HepG2 (cell line): ENCODE data around the gene PSMD5. TPM values are rescaled to one million over a fixed set of nuclear protein-coding genes. Genes with fewer than 3 reads are reported as not detected.

Source experiments
- AGO2 ChIP-seq: fragments of 200-400 bp; formaldehyde crosslinking; optimal IDR thresholded peaks from 2 replicates; pipeline ENCODE3; 2017; ENCODE audit warnings: mild to moderate bottlenecking, low read depth, low read length, moderate library complexity
- ELF4 ChIP-seq: sonication (generic); formaldehyde crosslinking; IDR thresholded peaks from 2 replicates; pipeline ENCODE4 v1.5.0; 2020; ENCODE audit warnings: missing genetic modification reagents, mild to moderate bottlenecking, moderate library complexity, borderline replicate concordance
- HCFC1 ChIP-seq: fragments of 150-350 bp; IDR thresholded peaks from 2 replicates; pipeline ENCODE4 v1.6.1; 2014; ENCODE audit warnings: low read depth, low read length
- HNF4G ChIP-seq, 2 experiments: sonication (generic) in 1 of 2; formaldehyde crosslinking in 1 of 2; IDR thresholded peaks; 2 replicates each; pipeline versions ENCODE4 v1.4.0 to v1.6.1; 2011 to 2020; ENCODE audit warnings: borderline replicate concordance in 2 of 2, low read depth in 2 of 2, mild to moderate bottlenecking in 2 of 2, low read length in 1 of 2, missing genetic modification reagents in 1 of 2, moderate library complexity in 1 of 2
- IKZF1 ChIP-seq: fragments of 450-650 bp; IDR thresholded peaks from 2 replicates; pipeline ENCODE4 v1.7.1; 2016
- KMT2B ChIP-seq: IDR thresholded peaks from 2 replicates; pipeline ENCODE4 v1.6.1; 2016; ENCODE audit warnings: missing genetic modification reagents, missing compliant biosample characterization
- MLXIP ChIP-seq: sonication (generic); formaldehyde crosslinking; IDR thresholded peaks from 2 replicates; pipeline ENCODE4 v1.9.0; 2021; ENCODE audit warnings: missing genetic modification reagents, borderline replicate concordance
- NR2F2 ChIP-seq: IDR thresholded peaks from 2 replicates; pipeline ENCODE4 v1.6.1; 2012; ENCODE audit warnings: low read depth, inconsistent platforms, borderline replicate concordance
- PAX8 ChIP-seq: sonication (generic); formaldehyde crosslinking; IDR thresholded peaks from 2 replicates; pipeline ENCODE4 v1.8.0; 2022; ENCODE audit warnings: mild to moderate bottlenecking, missing genetic modification reagents, borderline replicate concordance
- PRPF4 ChIP-seq: fragments of 200-400 bp; formaldehyde crosslinking; IDR thresholded peaks from 2 replicates; pipeline ENCODE4 v1.6.1; 2016; ENCODE audit warnings: low read length, low read depth; ENCODE audit not compliant: poor library complexity, severe bottlenecking
- SAP130 ChIP-seq: IDR thresholded peaks from 2 replicates; pipeline ENCODE4 v1.6.1; 2016; ENCODE audit warnings: low read depth
- SIN3A ChIP-seq: IDR thresholded peaks from 2 replicates; pipeline ENCODE4 v1.6.1; 2011; ENCODE audit warnings: low read depth, mild to moderate bottlenecking, control low read depth, low read length, borderline replicate concordance
- TBX3 ChIP-seq: fragments of 450-650 bp; IDR thresholded peaks from 2 replicates; pipeline ENCODE4 v1.6.1; 2017; ENCODE audit warnings: antibody characterized with exemption, mild to moderate bottlenecking, inconsistent platforms, borderline replicate concordance
- THYN1 ChIP-seq: sonication (generic); formaldehyde crosslinking; IDR thresholded peaks from 2 replicates; pipeline ENCODE4 v1.8.1; 2023; ENCODE audit warnings: low read depth, mild to moderate bottlenecking, moderate library complexity, missing genetic modification reagents, borderline replicate concordance
- ZBTB7A ChIP-seq: sonication (generic); formaldehyde crosslinking; IDR thresholded peaks from 2 replicates; pipeline ENCODE4 v1.8.0; 2022; ENCODE audit warnings: mild to moderate bottlenecking, missing genetic modification reagents
- ZNF329 ChIP-seq: sonication (generic); formaldehyde crosslinking; IDR thresholded peaks from 2 replicates; pipeline ENCODE4 v1.9.0; 2021; ENCODE audit warnings: low read depth, mild to moderate bottlenecking, missing genetic modification reagents
- ZNF362 ChIP-seq: sonication (generic); formaldehyde crosslinking; IDR thresholded peaks from 2 replicates; pipeline ENCODE4 v1.4.0; 2020; ENCODE audit warnings: missing genetic modification reagents, mild to moderate bottlenecking, borderline replicate concordance
- ZNF441 ChIP-seq: sonication (generic); formaldehyde crosslinking; IDR thresholded peaks from 2 replicates; pipeline ENCODE4 v1.7.0; 2021; ENCODE audit warnings: missing genetic modification reagents, borderline replicate concordance
- ZNF569 ChIP-seq: sonication (generic); formaldehyde crosslinking; IDR thresholded peaks from 2 replicates; pipeline ENCODE4 v1.5.0; 2020; ENCODE audit warnings: mild to moderate bottlenecking, missing genetic modification reagents, moderate library complexity, borderline replicate concordance
- ZNF781 ChIP-seq: sonication (generic); formaldehyde crosslinking; IDR thresholded peaks from 2 replicates; pipeline ENCODE4 v1.5.1; 2020; ENCODE audit warnings: borderline replicate concordance, mild to moderate bottlenecking, missing genetic modification reagents; ENCODE audit errors: not compliant biosample characterization
- polyA plus RNA-seq, 8 experiments: library from polyadenylated mRNA; depleted of rRNA in 3 of 8; stranded (reverse) in 7 of 8; unstranded in 1 of 8; fragments of >200 nt; fragmentation: Illumina TruSeq in 4 of 8; extraction: Trizol in 4 of 8; gene quantifications; 2 replicates each; pipeline versions ENCODE4 v1.2.1 to v1.2.3, GENCODE V29; 2011 to 2016; ENCODE audit warnings: low read depth in 4 of 8, missing spikeins in 1 of 8, mixed read lengths in 1 of 8; ENCODE audit not compliant: insufficient read depth in 1 of 8
- total RNA-seq, 5 experiments: library from RNA; depleted of rRNA; stranded (reverse); fragments of >200 nt; fragmentation: Illumina TruSeq; extraction: Trizol; gene quantifications; 2 replicates each; pipeline ENCODE4 v1.2.3, GENCODE V29; 2016; ENCODE audit warnings: low read depth in 1 of 5
- TF ChIP-seq, protein P1 (sequence below): sonication (generic); formaldehyde crosslinking; IDR thresholded peaks from 2 replicates; pipeline ENCODE4 v1.4.0; 2020; ENCODE audit warnings: missing genetic modification reagents; ENCODE audit errors: not compliant biosample characterization

The PSMD5 gene
- total and polyA plus RNA-seq, 2 of the 13 experiments (the other 11 are each of a cell fraction or from before 2014, with no cell fraction given): 12.7 to 18.1 TPM

- 0 out of 2 replicates have a peak, but pooled peaks have one; percentile 43 for TF ChIP-seq ZNF441 (CRISPR knock-in tag)
- TF ChIP-seq ELF4 (CRISPR knock-in tag): peak; percentile 94
- no peak for TF ChIP-seq ZNF362 (CRISPR knock-in tag)
- TF ChIP-seq PRPF4: no peak
- 0 out of 2 replicates have a peak, but pooled peaks have one; percentile 31 for TF ChIP-seq ZNF329 (CRISPR knock-in tag)
- no peak for TF ChIP-seq ZBTB7A (CRISPR knock-in tag)
- peak; percentile 75 for TF ChIP-seq HCFC1
- peak; percentile 99 for TF ChIP-seq KMT2B (CRISPR knock-in tag)
- TF ChIP-seq SIN3A: peak; percentile 78; the same call in 1 of the 2 replicates
- no peak for TF ChIP-seq ZNF781 (CRISPR knock-in tag)
- TF ChIP-seq IKZF1: no peak
- TF ChIP-seq, protein P1, sequence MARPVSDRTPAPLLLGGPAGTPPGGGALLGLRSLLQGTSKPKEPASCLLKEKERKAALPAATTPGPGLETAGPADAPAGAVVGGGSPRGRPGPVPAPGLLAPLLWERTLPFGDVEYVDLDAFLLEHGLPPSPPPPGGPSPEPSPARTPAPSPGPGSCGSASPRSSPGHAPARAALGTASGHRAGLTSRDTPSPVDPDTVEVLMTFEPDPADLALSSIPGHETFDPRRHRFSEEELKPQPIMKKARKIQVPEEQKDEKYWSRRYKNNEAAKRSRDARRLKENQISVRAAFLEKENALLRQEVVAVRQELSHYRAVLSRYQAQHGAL (CRISPR knock-in tag): no peak
- no peak for TF ChIP-seq MLXIP
- no peak for TF ChIP-seq ZNF569 (CRISPR knock-in tag)
- TF ChIP-seq HNF4G (IDR thresholded peaks at IDR 0.05; ENCODE audit: borderline replicate concordance, low read depth, low read length): no peak
- peak; percentile 40; the same call in 1 of the 2 replicates for TF ChIP-seq HNF4G (CRISPR knock-in tag; IDR thresholded peaks at IDR 0.05; ENCODE audit: borderline replicate concordance, low read depth)
- peak; percentile 65 for TF ChIP-seq AGO2
- no peak for TF ChIP-seq NR2F2
- peak; percentile 96 for TF ChIP-seq SAP130 (CRISPR knock-in tag)
- TF ChIP-seq PAX8 (CRISPR knock-in tag): no peak
- TF ChIP-seq TBX3: no peak
- TF ChIP-seq THYN1 (CRISPR knock-in tag): 0 out of 2 replicates have a peak, but pooled peaks have one; percentile 32
These were observed 49.6 kb downstream of the PSMD5 start, which contains the start of gene FBXW2 (continued) for GRCh38 chr9:120792898-120793765.
